Stimulated activated CD8-positive, alpha-beta memory T cell treated with anti-CD3 and anti-CD28 coated beads, Interleukin-4, amount 100 ng/mL, for 48 hours (primary cell): ENCODE measurements around the gene CALHM1.

Experiments used
- DNase-seq: peaks from one replicate; pipeline ENCODE4 v3.0.0-alpha.2; 2020

CALHM1 gene

GRCh38 chr10:103481974-103482531 is 23.4 kb upstream of the CALHM1 start:
- no peak for DNase-seq

- no peak for DNase-seq
Observed at GRCh38 chr10:103480521-103480920, 21.8 kb upstream of the CALHM1 start.

- DNase-seq: no peak
Observed at GRCh38 chr10:103479135-103479534, 20.4 kb upstream of the CALHM1 start, which contains the start of gene CALHM3. TSS of gene CALHM3 (minus strand) at chr10:103479240. CDS start at chr10:103479032, 208 bp downstream.

GRCh38 chr10:103478671-103479070 is 20.0 kb upstream of the CALHM1 start:
- no peak for DNase-seq

GRCh38 chr10:103476046-103476768 is 17.5 kb upstream of the CALHM1 start:
- DNase-seq: no peak

GRCh38 chr10:103475437-103475836 is 16.7 kb upstream of the CALHM1 start:
- DNase-seq: no peak

- DNase-seq: no peak
Observed at GRCh38 chr10:103474077-103474476, 15.4 kb upstream of the CALHM1 start.

- no peak for DNase-seq
Observed at GRCh38 chr10:103473261-103473671, 14.6 kb upstream of the CALHM1 start.

- no peak for DNase-seq
Observed at GRCh38 chr10:103472005-103472404, 13.3 kb upstream of the CALHM1 start.

- DNase-seq: peak; percentile 74
Observed at GRCh38 chr10:103470761-103471653, 12.3 kb upstream of the CALHM1 start.

- no peak for DNase-seq
Observed at GRCh38 chr10:103469201-103469600, 10.5 kb upstream of the CALHM1 start.

- no peak for DNase-seq
Observed at GRCh38 chr10:103467406-103467805, 8.7 kb upstream of the CALHM1 start.

- no peak for DNase-seq
Observed at GRCh38 chr10:103466734-103467133, 8.0 kb upstream of the CALHM1 start.

GRCh38 chr10:103465411-103466179 is 6.9 kb upstream of the CALHM1 start:
- no peak for DNase-seq

- no peak for DNase-seq
Observed at GRCh38 chr10:103463499-103463898, 4.8 kb upstream of the CALHM1 start.

- no peak for DNase-seq
Observed at GRCh38 chr10:103459615-103460014, 915 bp upstream of the CALHM1 start.

GRCh38 chr10:103457896-103458583 is 660 bp downstream of the CALHM1 start:
- DNase-seq: no peak

GRCh38 chr10:103457176-103457712 is 1.5 kb downstream of the CALHM1 start:
- DNase-seq: no peak

GRCh38 chr10:103456074-103456660 is 2.5 kb downstream of the CALHM1 start:
- no peak for DNase-seq

GRCh38 chr10:103455235-103455634 is 3.5 kb downstream of the CALHM1 start:
- DNase-seq: no peak

GRCh38 chr10:103454026-103454425 is 4.7 kb downstream of the CALHM1 start:
- no peak for DNase-seq
